Activated CD4-positive, alpha-beta T cell treated with anti-CD3 and anti-CD28 coated beads, Interleukin-2, amount 50 U/mL, for 4 hours (primary cell): ENCODE measurements around the gene E2F8.
"Not testable (repeated sequence)": the region's sequence is repeated elsewhere in the genome, so short reads cannot be mapped to it uniquely, and the experiment has no call there.

Experiments used
- DNase-seq, 2 experiments: peaks; one replicate each; pipeline ENCODE4 v3.0.0-alpha.2; 2020

E2F8 gene, protein sequence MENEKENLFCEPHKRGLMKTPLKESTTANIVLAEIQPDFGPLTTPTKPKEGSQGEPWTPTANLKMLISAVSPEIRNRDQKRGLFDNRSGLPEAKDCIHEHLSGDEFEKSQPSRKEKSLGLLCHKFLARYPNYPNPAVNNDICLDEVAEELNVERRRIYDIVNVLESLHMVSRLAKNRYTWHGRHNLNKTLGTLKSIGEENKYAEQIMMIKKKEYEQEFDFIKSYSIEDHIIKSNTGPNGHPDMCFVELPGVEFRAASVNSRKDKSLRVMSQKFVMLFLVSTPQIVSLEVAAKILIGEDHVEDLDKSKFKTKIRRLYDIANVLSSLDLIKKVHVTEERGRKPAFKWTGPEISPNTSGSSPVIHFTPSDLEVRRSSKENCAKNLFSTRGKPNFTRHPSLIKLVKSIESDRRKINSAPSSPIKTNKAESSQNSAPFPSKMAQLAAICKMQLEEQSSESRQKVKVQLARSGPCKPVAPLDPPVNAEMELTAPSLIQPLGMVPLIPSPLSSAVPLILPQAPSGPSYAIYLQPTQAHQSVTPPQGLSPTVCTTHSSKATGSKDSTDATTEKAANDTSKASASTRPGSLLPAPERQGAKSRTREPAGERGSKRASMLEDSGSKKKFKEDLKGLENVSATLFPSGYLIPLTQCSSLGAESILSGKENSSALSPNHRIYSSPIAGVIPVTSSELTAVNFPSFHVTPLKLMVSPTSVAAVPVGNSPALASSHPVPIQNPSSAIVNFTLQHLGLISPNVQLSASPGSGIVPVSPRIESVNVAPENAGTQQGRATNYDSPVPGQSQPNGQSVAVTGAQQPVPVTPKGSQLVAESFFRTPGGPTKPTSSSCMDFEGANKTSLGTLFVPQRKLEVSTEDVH

DNA sequence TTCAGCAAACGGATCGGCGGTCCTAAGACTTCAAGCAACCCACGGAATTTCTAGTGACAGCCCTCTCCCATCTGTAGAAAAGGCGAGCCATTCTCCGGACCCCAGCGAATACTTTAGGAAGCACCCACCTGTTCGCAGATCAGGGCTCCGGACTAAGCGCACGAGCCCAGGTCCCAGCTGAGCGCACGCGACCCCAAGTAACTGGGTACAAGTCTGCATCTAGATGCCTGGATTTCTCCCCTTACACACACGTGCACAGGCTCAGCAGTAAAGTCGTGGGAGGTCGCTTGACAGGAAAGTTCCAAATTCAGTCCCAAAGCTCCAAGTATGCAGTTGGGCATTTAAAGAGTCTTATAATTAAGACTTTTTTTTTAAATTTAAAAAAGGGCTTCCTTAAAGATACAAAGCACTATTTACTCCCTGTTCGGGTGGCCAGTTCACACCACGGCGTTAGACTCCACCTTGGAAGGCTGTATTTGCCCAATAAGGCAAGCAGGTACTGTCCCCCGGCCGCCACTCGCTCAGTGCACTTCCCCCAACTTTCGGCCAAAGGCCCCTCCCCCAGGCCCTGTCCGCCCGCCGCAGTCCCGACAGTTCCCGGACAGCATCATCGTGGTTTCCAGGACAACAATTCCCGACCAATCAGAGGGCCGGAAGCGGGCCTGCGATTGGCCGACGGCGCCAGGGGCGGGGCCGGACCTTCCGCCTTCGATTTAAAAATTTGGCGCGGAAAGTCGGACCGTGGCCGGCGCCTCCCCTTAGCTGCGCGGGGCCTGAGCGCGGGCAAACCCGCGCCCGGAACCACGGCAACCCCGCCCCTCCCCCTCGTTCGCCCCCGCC lies at the start of gene E2F8:
Gene E2F8, minus strand, starts transcription at position 526 of the 840 bp plus-strand sequence. CDS start 824 bp downstream, outside the sequence.
- peak; percentile 69 to 70 for DNase-seq

DNA sequence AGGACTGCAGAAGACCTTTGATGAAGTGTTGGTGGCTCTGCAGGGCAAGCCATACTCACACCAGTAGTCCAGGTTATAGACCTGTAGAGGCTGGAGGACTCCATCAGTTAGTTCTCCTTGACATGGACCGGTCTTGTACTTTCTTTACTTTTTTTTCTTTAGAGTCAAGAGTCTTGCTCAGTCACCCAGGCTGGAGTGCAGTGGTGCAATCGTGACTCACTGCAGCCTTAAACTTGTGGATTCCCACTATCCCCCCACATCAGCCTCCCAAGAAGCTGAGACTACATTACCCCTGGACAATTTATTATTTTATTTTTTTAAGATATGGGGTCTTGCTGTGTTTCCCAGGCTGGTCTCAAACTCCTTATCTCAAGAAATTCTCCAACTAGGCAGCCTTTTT lies 49.6 kb upstream of the E2F8 start:
- no peak for DNase-seq

DNA sequence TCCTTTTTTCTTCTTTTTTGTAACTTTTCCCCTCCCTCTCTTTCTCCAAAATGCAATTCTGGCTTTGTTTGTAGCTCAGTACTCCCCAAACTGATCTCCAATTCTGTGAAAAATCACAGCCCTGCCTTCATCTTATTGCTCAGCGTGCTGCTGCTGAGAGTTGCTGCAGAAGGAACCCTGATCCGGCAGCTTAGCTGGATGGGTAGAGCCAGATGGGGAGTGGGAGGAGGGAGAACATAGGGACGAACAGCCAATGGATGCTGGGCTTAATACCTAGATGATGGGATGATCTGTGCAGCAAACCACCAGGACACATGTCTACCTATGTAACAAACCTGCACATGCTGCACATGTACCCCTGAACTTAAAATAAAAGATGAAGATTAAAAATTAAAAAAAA lies 47.5 kb upstream of the E2F8 start:
- DNase-seq: no peak

DNA sequence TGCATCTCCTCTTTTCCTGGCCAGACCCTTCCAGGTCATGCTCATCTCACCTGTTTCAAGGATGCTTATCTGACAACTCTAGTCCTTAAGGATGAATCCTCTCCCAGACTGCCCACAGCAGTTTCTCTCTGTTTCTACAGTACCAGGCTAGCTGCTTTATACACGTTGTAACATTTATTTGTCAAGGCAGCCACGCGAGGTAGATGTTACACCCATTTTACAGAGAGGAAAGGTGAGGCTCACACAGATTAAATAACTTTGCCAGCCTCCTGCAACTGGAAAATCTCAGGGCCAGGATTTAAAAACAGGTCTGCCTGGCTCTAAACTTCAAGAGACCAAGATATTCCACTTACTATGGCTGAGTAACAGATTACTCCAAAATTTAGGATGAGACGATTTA lies 45.7 kb upstream of the E2F8 start:
- no peak for DNase-seq

DNA sequence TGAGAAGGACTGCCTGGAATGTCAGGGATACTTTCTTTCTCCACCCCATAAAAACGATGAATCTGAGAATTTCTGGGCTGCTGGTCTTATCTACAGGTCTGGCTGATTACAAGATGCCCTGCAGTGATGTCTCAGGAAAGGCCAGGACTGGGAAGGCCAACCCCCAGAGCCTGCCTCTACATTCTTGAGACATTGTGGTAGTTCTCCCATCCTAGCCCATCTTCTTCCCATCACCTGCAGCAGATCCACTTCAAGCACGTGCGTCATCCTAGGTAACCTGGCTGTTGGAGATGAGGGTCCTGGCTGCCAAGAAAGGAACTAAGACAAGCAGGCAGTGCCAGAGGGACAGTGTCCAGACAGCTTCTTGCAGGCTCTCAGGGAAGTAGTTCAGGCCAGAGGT lies 44.1 kb upstream of the E2F8 start:
- DNase-seq: no peak

DNA sequence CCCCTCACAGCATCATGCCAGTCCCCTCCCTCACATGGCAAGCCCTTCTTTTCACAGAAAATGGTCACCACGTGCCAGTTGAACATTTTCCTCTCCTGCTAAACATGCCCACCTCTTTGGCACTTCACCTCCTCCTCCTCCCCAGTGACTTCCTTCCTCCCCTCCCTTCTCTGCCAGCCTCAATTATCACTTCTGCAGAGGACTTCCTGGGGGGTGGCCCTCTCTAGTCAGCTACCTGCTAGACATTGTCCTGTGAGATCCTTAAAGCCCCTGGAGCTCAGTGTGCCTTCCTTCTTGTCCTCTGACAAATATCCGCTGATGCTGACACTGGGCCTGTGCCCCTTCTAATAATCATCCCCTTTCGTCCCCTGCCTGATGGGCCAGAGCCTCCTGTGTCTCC lies 43.2 kb upstream of the E2F8 start:
- DNase-seq: no peak

DNA sequence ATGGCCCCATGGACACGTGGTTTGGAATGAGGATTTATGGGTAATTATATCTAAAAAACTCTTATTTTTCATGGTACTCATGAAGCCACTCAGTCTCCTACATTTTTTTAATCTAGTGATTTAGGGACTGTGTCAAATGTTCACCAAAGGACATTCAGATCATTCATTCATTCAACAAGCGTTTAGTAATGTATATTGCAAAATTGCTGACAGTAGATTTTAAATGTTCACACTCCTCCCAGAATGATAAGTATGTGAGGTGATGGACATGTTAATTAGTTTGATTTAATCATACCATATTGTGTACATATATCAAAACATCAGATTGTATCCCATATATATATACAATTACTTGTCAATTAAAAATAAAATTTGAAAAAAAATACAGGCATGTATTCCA lies 40.8 kb upstream of the E2F8 start:
- DNase-seq: no peak

DNA sequence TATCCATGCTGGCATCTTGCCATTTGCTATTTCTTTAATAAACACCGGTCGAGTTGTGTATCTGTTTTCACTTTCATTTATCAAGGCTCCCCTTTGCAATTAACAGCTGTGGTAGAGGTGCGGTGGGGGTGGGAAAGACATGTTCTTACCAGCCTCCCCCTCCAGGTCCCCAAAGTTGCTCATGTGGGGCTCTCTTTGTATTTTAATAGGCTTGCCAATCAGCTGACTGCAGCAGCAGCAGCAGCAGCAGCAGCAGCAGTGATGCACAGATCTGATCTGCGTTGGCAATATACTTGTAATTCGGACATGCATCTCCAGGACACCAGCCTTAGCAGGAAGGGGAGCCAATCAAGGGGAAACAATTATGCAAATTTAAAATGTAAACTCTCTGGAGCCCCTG lies 40.3 kb upstream of the E2F8 start:
- DNase-seq: no peak

DNA sequence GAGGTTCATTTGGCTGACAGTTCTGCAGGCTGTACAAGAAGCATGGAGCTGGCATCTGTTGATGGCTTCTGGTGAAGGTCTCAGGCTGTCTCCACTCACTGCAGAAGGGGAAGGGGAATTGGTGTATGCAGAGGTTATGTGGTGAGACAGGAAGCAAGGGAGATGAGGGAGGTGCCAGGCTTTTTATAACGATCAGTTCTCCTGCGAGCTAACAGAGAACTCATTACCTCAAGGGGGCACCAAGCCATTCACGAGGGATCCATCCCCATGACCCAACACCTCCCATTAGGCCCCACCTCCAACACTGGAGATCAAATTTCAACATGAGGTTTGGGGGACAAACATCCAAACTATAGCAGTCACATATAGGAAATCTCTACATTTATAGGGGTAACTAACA lies 38.7 kb upstream of the E2F8 start:
- no peak for DNase-seq

DNA sequence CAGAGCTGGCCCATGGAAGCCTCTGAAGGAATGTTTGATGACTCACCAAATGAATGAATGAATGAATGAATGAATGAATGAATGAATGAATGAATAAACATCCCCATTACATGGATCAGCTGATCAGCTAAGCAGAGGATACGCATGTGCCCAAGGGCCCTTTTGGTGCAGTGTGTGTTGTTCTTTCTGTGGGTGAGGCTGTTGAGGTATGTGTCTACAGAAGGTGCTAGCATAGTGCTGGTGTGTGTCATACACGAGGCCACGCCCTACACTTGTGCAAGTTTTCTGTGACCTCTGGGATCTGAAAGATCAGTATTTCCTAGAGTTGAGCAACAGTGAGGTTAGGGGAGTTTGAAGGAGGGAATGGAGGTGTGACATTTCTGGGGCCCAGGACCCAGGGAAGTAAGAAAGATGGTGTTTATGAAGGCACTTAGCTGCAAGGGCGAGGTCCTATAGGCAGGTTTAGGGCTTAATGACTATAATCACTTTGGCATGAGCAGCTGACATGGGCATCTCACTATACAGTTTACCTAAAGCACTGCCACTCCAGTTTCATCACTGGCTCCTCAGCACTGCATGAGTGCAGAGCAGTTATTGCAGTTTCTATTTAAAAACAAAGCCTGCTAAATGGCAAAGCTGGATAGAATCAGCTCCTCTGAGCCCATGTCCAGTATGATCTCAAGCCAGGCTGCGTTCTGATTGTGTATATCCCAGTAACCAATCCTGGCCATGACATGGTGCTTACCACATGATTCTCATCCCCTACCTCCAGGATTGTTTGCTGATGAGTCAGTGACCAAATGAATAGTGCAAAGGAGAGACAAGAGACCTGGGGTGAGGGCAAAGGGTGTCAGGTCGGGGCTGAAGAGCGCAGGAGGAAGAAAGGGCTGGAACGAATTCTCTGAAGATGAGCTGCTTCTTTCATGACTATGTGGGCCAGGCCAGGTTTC lies 36.4 kb upstream of the E2F8 start:
- no peak for DNase-seq

DNA sequence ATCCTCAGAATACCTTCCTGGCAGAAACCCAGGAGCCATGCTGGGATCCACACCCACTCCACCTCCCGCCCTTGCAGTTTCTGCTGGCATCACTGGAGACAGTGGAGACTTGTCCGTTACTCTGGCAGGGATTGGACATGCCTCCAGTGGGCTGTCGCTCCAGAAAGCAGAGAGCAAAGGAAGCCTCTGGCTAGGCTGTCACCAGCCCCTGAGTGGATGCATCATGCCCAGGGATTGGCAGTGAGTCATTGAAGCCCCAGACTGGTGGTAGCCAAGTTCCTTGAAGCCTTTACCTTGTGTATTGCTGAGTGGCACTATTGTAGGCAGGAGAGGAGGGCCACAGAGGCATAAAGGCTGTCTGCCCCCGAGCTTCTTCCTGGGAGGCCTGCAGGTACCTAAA lies 34.8 kb upstream of the E2F8 start:
- DNase-seq: no peak

DNA sequence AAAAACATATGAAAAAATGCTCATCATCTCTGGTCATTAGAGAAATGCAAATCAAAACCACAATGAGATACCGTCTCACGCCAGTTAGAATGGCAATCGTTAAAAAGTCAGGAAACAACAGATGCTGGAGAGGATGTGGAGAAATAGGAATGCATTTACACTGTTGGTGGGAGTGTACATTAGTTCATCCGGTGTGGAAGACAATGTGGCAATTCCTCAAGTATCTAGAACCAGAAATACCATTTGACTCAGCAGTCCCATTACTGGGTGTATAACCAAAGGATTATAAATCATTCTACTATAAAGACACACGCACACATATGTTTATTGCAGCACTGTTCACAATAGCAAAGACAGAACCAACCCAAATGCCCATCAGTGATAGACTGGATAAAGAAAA lies 32.5 kb upstream of the E2F8 start:
- DNase-seq: not testable (repeated sequence)

DNA sequence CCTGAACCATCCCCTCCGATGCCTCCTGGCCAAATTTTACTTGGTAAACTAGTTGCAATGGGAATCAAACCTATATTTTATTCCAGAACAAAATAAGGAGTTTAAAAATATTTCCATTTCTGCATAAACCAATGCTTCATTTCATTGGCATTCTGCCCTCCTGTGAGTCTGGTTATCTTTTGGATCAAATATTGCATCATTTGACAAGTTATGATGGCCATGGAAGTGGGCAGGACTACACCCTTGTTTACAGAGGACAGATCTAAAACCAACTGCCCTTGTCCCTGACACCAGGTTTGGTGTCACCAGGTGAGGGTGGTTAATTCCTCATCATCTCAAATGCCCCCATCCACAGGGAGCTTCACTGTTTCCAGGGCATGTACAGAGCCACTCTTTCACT lies 28.2 kb upstream of the E2F8 start:
- no peak for DNase-seq

DNA sequence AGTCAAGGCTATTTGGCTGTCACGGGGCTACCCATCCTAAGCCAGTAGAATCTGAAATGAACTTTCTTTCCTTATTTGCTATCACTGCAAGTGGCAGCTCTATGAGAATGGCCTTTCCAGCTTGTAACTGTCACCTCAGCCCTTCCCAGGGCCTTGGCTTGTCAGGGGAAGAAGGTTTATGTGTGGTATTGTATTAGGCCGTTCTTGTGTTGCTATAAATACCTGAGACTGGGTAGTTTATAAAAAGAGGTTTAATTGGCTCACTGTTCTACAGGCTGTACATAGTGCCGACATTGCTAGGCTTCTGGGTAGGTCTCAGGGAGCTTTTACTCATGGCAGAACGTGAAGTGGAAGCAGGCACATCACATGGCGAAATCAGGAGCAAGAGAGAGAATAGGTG lies 26.8 kb upstream of the E2F8 start:
- no peak for DNase-seq

DNA sequence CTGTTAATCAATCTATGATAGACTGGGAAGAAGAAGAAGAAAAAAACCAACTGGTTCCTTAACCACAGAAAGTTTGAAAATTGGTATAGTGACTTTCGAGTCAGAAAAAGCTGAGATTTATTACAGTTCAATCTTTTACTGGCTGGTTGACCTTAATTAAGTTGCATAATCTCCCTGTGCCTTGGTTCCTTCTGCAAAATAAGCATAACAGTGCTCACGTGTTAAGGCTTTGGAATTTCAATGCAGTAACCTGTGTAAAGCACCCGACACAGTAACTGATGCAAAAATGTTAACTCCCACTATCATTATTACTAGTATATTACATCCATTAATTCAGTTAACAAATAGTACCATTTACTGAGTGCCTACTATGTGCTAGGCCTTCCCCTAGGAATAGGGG lies 22.6 kb upstream of the E2F8 start:
- DNase-seq: no peak

DNA sequence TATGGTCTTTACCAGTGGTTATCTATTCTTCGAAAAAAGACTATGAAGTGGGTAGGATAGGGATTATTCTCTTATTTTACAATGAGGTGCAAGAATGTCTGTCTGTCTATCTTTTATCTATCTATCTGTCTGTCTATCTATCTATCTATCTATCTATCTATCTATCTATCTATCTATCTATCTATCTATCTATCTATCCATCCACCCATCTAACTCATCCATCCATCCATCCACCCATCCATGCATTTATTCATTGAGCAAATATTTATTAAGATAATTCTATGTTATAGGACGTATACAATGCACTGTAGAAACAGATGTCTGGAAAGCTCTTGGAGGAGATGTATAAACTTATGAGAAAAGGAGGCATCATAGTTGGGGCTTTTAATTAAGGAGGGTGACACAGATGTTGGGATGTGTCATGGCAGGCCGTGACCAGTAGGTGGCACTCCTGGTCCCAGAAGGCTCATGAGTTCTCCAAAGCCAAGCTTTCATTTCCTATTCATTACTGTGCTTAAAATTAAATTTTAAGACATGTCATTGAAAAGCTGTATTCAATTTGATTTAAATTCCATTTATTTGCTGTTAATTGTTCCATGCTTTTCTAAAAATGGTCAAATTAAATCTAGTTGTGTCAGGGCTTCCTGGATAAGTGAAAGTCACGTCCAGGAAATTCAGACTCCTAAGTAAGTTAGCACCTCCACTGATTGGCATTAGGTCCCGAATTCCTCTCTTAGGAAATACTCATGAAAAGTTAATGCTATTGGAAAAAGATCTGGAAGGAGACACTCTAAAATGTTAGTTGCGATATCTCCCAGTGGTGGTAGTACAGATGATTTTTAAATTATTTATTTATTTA lies 19.0 kb upstream of the E2F8 start:
- DNase-seq: peak; percentile 46 to 56

DNA sequence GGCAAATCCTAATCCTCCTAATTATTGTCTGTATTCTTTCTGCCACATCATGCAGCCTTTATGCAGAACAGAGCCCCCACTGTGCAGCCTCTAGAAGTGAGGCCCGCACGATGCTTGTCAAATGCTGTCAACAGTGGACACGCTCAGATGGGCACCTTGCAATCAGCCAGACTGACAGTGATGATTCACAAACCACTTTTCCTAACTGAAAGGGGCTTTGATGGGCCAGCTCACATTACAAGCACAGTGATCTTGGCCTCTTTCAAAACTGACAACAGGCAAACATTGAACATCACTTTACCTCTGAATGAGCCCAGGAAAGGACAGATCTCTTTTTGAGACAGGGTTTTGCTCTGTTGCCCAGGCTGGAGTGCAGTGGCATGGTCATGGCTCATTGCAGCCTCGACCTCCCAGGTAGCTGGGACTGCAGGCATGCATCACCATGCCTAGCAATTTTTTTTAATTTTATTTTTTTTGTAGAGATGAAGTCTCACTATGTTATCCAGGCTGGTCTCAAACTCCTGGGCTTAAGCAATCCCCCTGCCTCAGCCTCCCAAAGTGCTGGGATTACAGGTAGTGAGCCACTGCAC lies 18.0 kb upstream of the E2F8 start:
- no peak for DNase-seq

DNA sequence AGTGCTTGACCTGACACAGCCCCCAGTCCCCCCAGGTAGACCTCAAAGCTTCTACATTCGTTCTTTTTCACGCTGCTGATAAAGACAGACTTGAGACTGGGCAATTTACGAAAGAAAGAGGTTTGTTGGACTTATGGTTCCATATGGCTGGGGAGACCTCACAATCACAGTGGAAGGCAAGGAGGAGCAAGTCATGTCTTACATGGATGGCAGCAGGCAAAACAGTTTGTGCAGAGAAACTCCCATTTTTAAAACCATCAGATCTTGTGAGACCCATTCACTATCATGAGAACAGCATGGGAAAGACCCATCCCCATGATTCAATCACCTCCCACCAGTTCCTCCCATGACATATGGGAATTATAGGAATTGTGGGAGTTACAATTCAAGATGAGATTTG lies 13.7 kb upstream of the E2F8 start:
- DNase-seq: not testable (repeated sequence)

DNA sequence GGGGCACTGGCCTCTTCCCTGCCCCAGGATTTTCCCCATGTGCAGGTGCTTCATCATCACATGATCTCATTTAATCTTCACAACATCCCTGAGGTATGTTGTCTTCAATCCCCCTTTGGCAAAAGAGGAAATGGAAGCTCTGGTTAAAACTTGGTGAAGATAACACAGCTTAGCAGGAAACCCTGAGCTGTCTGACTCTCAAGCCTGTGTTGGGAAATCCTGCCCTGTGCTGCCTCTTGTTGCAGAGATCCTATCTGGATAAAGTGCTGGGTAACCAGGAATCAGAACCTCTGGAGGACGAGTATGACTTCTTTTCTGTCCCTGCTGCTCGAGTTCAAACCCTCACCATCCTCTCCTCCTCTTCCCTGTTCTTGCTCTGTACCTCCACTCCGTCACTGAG lies 13.1 kb upstream of the E2F8 start:
- no peak for DNase-seq

DNA sequence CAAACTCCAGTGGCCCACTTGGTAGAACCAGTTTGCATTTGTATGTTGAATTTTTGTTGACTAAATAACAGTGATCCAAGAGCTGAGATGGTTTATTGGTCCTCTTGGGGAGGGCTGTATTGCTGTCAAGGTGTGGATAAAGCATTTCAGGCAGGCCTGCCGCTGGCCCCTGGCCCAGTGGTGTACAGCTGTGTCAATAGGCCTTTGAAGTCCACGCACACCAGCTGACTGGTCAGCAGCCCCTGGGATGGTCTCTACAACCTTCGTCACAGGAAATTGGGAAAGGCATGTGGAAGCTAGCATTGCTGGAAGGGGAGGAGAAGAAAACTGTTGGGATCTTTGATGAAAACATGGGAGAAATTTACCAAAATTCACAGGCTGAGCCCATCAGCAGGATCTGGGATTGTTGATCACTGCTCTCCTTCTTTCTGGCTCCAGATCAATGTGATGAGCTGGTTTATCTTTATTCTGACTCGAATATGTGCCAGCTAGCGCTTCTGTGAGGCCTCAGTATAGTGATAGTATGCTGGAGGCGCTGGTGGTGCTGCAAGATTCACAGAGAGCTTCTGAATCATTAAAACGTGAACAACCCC lies 12.5 kb upstream of the E2F8 start:
- DNase-seq: no peak
